Measurements from ENCODE around the gene BBX. TPM values are rescaled to one million over a fixed set of nuclear protein-coding genes. Genes with fewer than 3 reads are reported as not detected.

BBX gene
- total and polyA plus RNA-seq, 2 experiments from 2014 or later, result 52.4 to 60.8 TPM

DNA sequence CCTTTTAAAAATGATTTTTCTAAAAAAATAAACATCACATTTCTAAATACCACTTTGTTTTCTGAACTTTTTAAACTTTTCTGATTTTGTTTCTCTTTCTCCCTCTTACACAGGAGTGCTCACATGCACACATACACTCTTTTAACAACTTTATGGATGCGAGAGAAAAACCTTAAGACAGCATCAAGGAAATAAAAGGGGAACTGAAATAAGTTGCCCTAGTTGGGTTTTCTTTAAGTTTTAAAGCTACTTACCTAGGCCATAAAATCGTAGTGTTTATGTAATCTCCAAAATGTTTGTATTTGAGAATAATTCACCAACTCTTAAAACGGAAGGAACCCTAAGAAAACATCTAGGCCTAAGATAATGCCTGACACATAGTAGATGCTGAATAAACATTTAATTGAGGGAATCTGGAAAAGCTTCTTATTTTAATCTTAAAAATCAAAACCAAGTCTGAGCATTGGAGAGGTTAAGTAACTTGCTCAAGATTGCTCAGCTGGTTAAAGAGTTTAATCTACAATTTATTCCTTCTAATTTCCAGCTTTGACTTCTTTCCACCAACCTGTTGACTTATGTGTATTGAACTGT is 1.2 kb upstream of the BBX start:
- no peak for TF ChIP-seq EZH2 (IDR thresholded peaks at IDR 0.05; ENCODE audit: insufficient read depth, poor library complexity, severe bottlenecking)
- TF ChIP-seq EZH2phosphoT487 (IDR thresholded peaks at IDR 0.05; ENCODE audit: insufficient read depth, low read depth), result no peak
- WGBS, 2 experiments (ENCODE audit: low coverage in 1 of 2, low lambda C conversion rate in 2 of 2, missing lambda C conversion rate in 2 of 2), result 73 to 80% methylated on average over 3 of the region's 3 CpGs
- Histone ChIP-seq H3K79me2 (ENCODE audit: insufficient read depth) (peaks cover 13% of the 10 kb centered on the region), H3K4me2 (ENCODE audit: unreplicated experiment) (no peak overlapping the region), H4K20me1 (ENCODE audit: insufficient read depth) (no peaks in the 10 kb centered on the region), H3K27ac (no peak overlapping the region), H3F3A (ENCODE audit: insufficient read depth) (peaks cover 6% of the 10 kb centered on the region; the same call in 1 of the 2 replicates), H3K9me2 (ENCODE audit: insufficient read depth) (no peaks in the 10 kb centered on the region), H3K36me3 (ENCODE audit: low read depth) (no peaks in the 10 kb centered on the region), H3K9me3 (ENCODE audit: low read depth) (no peaks in the 10 kb centered on the region), H3K9ac (no peak overlapping the region), H2AFZ (0 out of 2 replicates have a peak overlapping the region, but pooled peaks have one; percentile 0), H3K27me3 (replicated peaks; ENCODE audit: insufficient read depth) (no peaks in the 10 kb centered on the region), H3K4me1 (ENCODE audit: insufficient read depth) (peaks cover 5% of the 10 kb centered on the region), H3K4me3 (no peak overlapping the region)
- no peak for DNase-seq
- in situ Hi-C loops (cut with MboI), result no loop called here

DNA sequence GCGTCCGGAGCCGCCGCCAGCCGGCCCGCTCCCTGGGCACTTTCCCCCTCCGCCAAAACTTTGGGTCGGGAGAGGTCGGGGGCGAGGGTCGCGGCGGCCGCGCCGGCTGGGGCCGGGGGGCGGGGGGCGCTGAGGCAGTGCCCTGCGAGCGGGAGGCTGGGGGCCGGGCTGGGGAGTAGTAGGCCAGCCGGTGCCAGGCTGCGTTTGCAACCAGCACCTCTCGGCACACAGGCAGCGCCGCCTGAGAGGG is 452 bp downstream of the BBX start:
- Histone ChIP-seq H3K4me1 (ENCODE audit: insufficient read depth) (peaks cover 5% of the 10 kb centered on the region), H3K27me3 (replicated peaks; ENCODE audit: insufficient read depth) (no peaks in the 10 kb centered on the region), H3K4me2 (ENCODE audit: unreplicated experiment) (peak overlapping the region; percentile 86), H4K20me1 (ENCODE audit: insufficient read depth) (no peaks in the 10 kb centered on the region), H3K4me3 (peak overlapping the region; percentile 98), H3K9me2 (ENCODE audit: insufficient read depth) (no peaks in the 10 kb centered on the region), H3K36me3 (ENCODE audit: low read depth) (no peaks in the 10 kb centered on the region), H3K9ac (peak overlapping the region; percentile 81), H2AFZ (peak overlapping the region; percentile 98), H3F3A (ENCODE audit: insufficient read depth) (peaks cover 6% of the 10 kb centered on the region; the same call in 1 of the 2 replicates), H3K79me2 (ENCODE audit: insufficient read depth) (peaks cover 29% of the 10 kb centered on the region), H3K9me3 (ENCODE audit: low read depth) (no peaks in the 10 kb centered on the region), H3K27ac (peak overlapping the region; percentile 70)
- DNase-seq, result no peak
- TF ChIP-seq EZH2phosphoT487 (IDR thresholded peaks at IDR 0.05; ENCODE audit: insufficient read depth, low read depth) (no peak), EZH2 (IDR thresholded peaks at IDR 0.05; ENCODE audit: insufficient read depth, poor library complexity, severe bottlenecking) (no peak)
- in situ Hi-C loops (cut with MboI), result no loop called here
- WGBS, 2 experiments (ENCODE audit: low coverage in 1 of 2, low lambda C conversion rate in 2 of 2, missing lambda C conversion rate in 2 of 2), result 1 to 3% methylated on average over 8 to 27 of the region's 27 CpGs

DNA sequence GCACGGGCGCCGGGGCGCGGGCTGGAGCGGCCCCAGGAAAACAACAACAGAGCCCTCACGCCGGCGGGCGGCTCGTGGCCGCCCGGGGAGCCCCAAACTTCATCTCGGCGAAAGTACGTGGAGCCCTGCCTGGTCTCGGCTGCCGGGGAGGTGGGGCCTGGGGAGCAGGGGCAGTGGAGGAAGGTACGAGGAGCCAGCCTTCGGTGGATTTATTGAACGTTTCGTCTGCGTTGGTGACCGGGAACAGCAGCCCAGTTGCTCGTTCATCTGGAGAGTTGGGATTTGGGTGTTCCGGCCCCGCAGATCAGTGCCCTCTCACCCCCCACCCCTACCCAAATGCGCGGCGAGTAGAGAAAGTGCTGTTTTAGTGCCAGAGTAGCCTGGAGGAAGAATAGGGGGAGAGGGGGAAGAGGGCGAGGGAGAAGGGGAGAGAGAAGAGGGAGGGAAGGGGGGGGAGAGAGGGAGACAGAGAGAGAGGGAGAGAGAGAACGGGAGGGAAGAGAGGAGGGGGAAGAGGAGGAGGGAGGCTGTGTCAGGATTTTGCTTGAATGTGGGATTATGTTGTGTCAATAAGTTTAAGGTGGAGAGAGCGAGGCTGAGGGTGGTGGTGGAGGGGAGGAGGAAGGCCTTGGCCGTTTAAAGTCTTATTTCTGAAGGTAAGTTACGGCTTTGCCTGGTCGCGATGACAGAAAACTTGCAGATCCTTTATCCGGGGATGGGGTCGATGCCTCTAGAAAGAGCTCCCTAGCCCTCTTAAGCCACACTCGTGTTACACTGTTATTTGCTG is 970 bp downstream of the BBX start:
- Histone ChIP-seq H3K27me3 (replicated peaks; ENCODE audit: insufficient read depth) (no peaks in the 10 kb centered on the region), H3K4me1 (ENCODE audit: insufficient read depth) (peaks cover 5% of the 10 kb centered on the region), H3K27ac (peak overlapping the region; percentile 70), H3F3A (ENCODE audit: insufficient read depth) (peaks cover 6% of the 10 kb centered on the region; the same call in 1 of the 2 replicates), H3K4me2 (ENCODE audit: unreplicated experiment) (peak overlapping the region; percentile 86), H3K36me3 (ENCODE audit: low read depth) (no peaks in the 10 kb centered on the region), H3K9me3 (ENCODE audit: low read depth) (no peaks in the 10 kb centered on the region), H3K9me2 (ENCODE audit: insufficient read depth) (no peaks in the 10 kb centered on the region), H3K9ac (peak overlapping the region; percentile 81), H4K20me1 (ENCODE audit: insufficient read depth) (no peaks in the 10 kb centered on the region), H3K79me2 (ENCODE audit: insufficient read depth) (peaks cover 34% of the 10 kb centered on the region), H2AFZ (peak overlapping the region; percentile 98), H3K4me3 (peak overlapping the region; percentile 98)
- TF ChIP-seq EZH2phosphoT487 (IDR thresholded peaks at IDR 0.05; ENCODE audit: insufficient read depth, low read depth) (no peak), EZH2 (IDR thresholded peaks at IDR 0.05; ENCODE audit: insufficient read depth, poor library complexity, severe bottlenecking) (no peak)
- 0 to 1% methylated on average over 30 to 40 of the region's 40 CpGs for WGBS, 2 experiments (ENCODE audit: low coverage in 1 of 2, low lambda C conversion rate in 2 of 2, missing lambda C conversion rate in 2 of 2)
- in situ Hi-C loops (cut with MboI), result no loop called here
- DNase-seq, result peak; percentile 71

DNA sequence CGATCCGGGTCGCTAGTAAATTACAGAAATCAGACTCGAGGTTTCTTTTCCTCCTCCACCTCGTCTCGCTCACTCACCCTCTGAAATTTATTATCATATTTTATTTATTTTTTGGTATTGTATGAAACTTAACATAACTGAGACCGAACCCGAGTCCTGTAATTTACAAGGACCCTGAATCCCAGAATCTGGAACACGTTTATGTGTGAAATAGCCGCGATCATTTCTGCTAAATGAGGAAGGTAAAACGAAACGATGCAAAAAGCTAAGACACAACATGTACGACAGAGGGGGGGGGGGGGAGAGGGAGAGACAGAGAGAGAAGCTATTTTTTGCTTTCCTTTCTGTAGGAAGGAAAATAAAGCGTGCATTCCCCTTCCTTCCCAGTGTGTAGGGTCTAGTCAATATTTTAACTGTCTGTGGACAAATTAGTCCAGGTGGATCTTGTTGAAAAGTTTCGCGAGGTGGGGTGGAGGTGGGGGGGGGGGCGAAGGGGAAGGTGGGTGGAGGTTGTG is 1.6 kb downstream of the BBX start:
- H3F3A ChIP-seq (ENCODE audit: insufficient read depth), result peaks cover 6% of the 10 kb centered on the region; the same call in 1 of the 2 replicates
- H3K9ac ChIP-seq, result peak overlapping the region; percentile 81
- in situ Hi-C loops (cut with MboI), result no loop called here
- no peaks in the 10 kb centered on the region for H3K27me3 ChIP-seq (replicated peaks; ENCODE audit: insufficient read depth)
- peak overlapping the region; percentile 98 for H3K4me3 ChIP-seq
- peak; percentile 58 for DNase-seq
- peaks cover 5% of the 10 kb centered on the region for H3K4me1 ChIP-seq (ENCODE audit: insufficient read depth)
- peak overlapping the region; percentile 86 for H3K4me2 ChIP-seq (ENCODE audit: unreplicated experiment)
- H4K20me1 ChIP-seq (ENCODE audit: insufficient read depth), result no peaks in the 10 kb centered on the region
- no peaks in the 10 kb centered on the region for H3K36me3 ChIP-seq (ENCODE audit: low read depth)
- H3K9me3 ChIP-seq (ENCODE audit: low read depth), result no peaks in the 10 kb centered on the region
- WGBS, 2 experiments (ENCODE audit: low coverage in 1 of 2, low lambda C conversion rate in 2 of 2, missing lambda C conversion rate in 2 of 2), result 4% methylated on average over 16 to 18 of the region's 18 CpGs
- H3K9me2 ChIP-seq (ENCODE audit: insufficient read depth), result no peaks in the 10 kb centered on the region
- peaks cover 38% of the 10 kb centered on the region for H3K79me2 ChIP-seq (ENCODE audit: insufficient read depth)
- peak overlapping the region; percentile 70 for H3K27ac ChIP-seq
- peak overlapping the region; percentile 98 for H2AFZ ChIP-seq
- TF ChIP-seq EZH2 (IDR thresholded peaks at IDR 0.05; ENCODE audit: insufficient read depth, poor library complexity, severe bottlenecking), result no peak
- no peak for TF ChIP-seq EZH2phosphoT487 (IDR thresholded peaks at IDR 0.05; ENCODE audit: insufficient read depth, low read depth)

Measured in GM23248 (cell line).